HCT116 (cell line): Measurements from ENCODE around the gene NLN.
"Not testable (repeated sequence)": the region's sequence is repeated elsewhere in the genome, so short reads cannot be mapped to it uniquely, and the experiment has no call there.

ENCODE experiments used
- EZH2 ChIP-seq: fragments of 200-600 bp; sonication (generic); IDR thresholded peaks from 2 replicates; pipeline ENCODE4 v1.6.1; 2017; ENCODE audit warnings: antibody characterized with exemption, mixed run types
- POLR2A ChIP-seq: IDR thresholded peaks from 2 replicates; pipeline ENCODE4 v1.7.0; 2011; ENCODE audit warnings: borderline replicate concordance; ENCODE audit not compliant: insufficient read depth, insufficient read length; ENCODE audit errors: extremely low read depth
- POLR2AphosphoS5 ChIP-seq: IDR thresholded peaks from 2 replicates; pipeline ENCODE4 v1.6.1; 2011; ENCODE audit warnings: mild to moderate bottlenecking, low read depth, low read length, moderate library complexity
- SIN3A ChIP-seq: IDR thresholded peaks from 2 replicates; pipeline ENCODE4 v1.6.1; 2012; ENCODE audit warnings: low read depth
- YY1 ChIP-seq: IDR thresholded peaks from 2 replicates; pipeline ENCODE4 v1.6.1; 2011; ENCODE audit warnings: low read length, low read depth, moderate library complexity, mild to moderate bottlenecking; ENCODE audit not compliant: insufficient replicate concordance; ENCODE audit errors: extremely low read depth
- ZFX ChIP-seq: fragments of 450-650 bp; IDR thresholded peaks from 2 replicates; pipeline ENCODE4 v1.6.1; 2017
- ZNF274 ChIP-seq: fragments of 200-500 bp; sonication (Bioruptor generic); IDR thresholded peaks from 2 replicates; pipeline ENCODE4 v1.6.1; 2014; ENCODE audit warnings: mild to moderate bottlenecking, low read depth, low read length, inconsistent platforms
- TF ChIP-seq, protein P1 (sequence below): IDR thresholded peaks from 2 replicates; pipeline ENCODE4 v1.6.1; 2012
- TF ChIP-seq, protein P2 (sequence below), 3 experiments: fragments of 200-600 bp in 1 of 3; sonication (generic) in 1 of 3; IDR thresholded peaks in 2 of 3; conservative IDR thresholded peaks in 1 of 3; 2 replicates each; pipeline ENCODE4 v1.5.1; 2012 to 2017; ENCODE audit warnings: low read depth in 2 of 3, low read length in 2 of 3, antibody characterized with exemption in 1 of 3, borderline replicate concordance in 1 of 3, control low read depth in 1 of 3, mild to moderate bottlenecking in 1 of 3, mixed read lengths in 1 of 3, mixed run types in 1 of 3, moderate library complexity in 1 of 3; ENCODE audit not compliant: insufficient read depth in 1 of 3
- TF ChIP-seq, protein P3 (sequence below): IDR thresholded peaks from 2 replicates; pipeline ENCODE4 v1.6.1; 2012; ENCODE audit warnings: low read depth

DNA sequence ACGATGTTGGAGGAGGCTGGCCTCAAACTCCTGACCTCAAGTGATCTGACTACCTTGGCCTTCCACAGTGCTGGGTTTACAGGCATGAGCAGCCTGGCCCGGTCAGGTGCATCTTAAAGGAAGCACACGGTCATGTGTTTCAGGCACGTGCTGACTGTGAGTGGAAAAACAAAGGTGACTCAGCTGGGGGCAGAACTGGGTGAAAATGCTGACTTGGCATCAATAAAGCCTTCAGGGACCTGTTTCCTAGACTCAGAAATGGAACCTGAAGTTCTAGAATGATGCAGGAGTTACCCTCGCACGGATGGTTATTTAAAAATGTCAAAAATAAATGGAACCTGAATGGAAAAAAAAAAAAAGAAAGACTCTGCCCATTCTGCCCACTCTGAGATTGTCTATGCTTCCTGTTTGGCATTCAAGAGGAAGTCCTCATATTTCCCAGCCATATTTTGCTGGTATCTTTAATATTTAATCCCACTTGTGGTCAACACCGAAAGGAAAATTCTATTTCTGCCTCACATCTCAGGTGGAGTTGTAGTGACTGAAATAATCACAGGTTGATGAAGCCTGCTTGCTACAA is 12.3 kb downstream of the NLN start:
- not testable (repeated sequence) for TF ChIP-seq POLR2AphosphoS5, EZH2, ZFX, POLR2A, ZNF274, SIN3A, YY1
- TF ChIP-seq, protein P1, sequence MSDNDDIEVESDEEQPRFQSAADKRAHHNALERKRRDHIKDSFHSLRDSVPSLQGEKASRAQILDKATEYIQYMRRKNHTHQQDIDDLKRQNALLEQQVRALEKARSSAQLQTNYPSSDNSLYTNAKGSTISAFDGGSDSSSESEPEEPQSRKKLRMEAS: not testable (repeated sequence)
- TF ChIP-seq, protein P2, sequence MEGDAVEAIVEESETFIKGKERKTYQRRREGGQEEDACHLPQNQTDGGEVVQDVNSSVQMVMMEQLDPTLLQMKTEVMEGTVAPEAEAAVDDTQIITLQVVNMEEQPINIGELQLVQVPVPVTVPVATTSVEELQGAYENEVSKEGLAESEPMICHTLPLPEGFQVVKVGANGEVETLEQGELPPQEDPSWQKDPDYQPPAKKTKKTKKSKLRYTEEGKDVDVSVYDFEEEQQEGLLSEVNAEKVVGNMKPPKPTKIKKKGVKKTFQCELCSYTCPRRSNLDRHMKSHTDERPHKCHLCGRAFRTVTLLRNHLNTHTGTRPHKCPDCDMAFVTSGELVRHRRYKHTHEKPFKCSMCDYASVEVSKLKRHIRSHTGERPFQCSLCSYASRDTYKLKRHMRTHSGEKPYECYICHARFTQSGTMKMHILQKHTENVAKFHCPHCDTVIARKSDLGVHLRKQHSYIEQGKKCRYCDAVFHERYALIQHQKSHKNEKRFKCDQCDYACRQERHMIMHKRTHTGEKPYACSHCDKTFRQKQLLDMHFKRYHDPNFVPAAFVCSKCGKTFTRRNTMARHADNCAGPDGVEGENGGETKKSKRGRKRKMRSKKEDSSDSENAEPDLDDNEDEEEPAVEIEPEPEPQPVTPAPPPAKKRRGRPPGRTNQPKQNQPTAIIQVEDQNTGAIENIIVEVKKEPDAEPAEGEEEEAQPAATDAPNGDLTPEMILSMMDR (IDR thresholded peaks at IDR 0.05 in 2 of 3, conservative IDR thresholded peaks at IDR 0.05 in 1 of 3; ENCODE audit: borderline replicate concordance in 1 of 3, insufficient read depth in 1 of 3, low read depth in 2 of 3, low read length in 2 of 3): not testable (repeated sequence)
- TF ChIP-seq, protein P3, sequence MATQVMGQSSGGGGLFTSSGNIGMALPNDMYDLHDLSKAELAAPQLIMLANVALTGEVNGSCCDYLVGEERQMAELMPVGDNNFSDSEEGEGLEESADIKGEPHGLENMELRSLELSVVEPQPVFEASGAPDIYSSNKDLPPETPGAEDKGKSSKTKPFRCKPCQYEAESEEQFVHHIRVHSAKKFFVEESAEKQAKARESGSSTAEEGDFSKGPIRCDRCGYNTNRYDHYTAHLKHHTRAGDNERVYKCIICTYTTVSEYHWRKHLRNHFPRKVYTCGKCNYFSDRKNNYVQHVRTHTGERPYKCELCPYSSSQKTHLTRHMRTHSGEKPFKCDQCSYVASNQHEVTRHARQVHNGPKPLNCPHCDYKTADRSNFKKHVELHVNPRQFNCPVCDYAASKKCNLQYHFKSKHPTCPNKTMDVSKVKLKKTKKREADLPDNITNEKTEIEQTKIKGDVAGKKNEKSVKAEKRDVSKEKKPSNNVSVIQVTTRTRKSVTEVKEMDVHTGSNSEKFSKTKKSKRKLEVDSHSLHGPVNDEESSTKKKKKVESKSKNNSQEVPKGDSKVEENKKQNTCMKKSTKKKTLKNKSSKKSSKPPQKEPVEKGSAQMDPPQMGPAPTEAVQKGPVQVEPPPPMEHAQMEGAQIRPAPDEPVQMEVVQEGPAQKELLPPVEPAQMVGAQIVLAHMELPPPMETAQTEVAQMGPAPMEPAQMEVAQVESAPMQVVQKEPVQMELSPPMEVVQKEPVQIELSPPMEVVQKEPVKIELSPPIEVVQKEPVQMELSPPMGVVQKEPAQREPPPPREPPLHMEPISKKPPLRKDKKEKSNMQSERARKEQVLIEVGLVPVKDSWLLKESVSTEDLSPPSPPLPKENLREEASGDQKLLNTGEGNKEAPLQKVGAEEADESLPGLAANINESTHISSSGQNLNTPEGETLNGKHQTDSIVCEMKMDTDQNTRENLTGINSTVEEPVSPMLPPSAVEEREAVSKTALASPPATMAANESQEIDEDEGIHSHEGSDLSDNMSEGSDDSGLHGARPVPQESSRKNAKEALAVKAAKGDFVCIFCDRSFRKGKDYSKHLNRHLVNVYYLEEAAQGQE: not testable (repeated sequence)
